GM21529 (cell line): ENCODE results near the gene NDUFS4.
"Not testable (repeated sequence)": the region's sequence is repeated elsewhere in the genome, so short reads cannot be mapped to it uniquely, and the experiment has no call there.

Experiments used
- ATAC-seq: cut with Tn5 transposase; IDR thresholded peaks from one replicate; pipeline ENCODE4 v1.9.1; 2021; ENCODE audit not compliant: unreplicated experiment

Gene NDUFS4

DNA sequence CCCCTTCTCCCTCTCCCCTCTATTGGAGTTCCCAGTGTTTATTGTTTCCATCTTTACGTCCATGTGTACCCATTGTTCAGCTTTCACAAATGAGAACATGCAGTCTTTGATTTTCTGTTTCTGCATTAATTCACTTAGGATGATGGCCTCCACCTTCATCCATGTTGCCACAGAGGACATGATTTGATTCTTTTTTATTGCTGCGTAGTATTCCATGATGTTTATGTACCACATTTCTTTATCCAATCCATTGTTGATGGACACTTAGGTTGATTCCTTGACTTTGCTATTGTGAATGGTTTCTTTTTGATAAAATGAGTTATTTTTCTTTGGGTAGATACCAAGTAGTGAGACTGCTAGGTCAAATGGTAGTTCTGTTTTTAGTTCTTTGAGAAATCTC is 88.9 kb downstream of the NDUFS4 start:
- ATAC-seq = no peak

DNA sequence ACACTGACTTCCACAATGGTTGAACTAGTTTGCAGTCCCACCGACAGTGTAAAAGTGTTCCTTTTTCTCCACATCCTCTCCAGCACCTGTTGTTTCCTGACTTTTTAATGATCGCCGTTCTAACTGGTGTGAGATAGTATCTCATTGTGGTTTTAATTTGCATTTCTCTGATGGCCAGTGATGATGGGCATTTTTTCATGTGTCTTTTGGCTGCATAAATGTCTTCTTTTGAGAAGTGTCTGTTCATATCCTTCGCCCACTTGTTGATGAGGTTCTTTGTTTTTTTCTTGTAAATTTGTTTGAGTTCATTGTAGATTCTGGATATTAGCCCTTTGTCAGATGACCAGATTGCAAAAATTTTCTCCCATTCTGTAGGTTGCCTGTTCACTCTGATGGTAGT is 100.1 kb downstream of the NDUFS4 start:
- not testable (repeated sequence) for ATAC-seq

DNA sequence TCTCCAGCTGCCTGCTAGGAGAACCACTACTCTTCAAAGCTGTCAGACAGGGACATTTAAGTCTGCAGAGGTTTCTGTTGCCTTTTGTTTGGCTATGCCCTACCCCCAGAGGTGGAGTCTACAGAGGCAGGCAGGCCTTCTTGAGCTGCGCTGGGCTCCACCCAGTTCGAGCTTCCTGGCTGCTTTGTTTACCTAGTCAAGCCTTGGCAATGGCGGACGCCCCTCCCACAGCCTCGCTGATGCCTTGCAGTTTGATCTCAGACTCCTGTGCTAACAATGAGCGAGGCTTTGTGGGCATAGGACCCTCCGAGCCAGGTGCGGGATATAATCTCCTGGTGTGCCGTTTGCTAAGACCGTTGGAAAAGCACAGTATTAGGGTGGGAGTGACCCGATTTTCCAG is 104.9 kb downstream of the NDUFS4 start:
- ATAC-seq = not testable (repeated sequence)

DNA sequence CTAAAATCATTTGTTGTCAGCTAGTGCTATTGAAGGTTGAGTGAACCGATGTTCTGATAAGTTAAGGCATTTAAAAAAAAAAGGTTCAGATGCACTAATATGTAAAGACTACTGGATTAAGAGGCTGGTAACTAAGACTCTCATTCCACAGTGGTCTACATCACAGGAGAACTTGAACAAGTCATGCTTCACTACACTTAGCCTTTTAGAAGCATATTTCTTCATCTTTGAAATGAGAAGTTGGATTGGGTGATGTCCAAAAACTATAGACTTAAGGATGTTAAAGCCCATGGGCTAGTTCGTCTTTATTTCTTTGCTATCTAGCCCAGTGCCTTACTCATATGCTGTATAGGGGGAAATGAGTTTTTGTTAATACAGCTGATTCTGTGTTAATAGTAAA is 107.2 kb downstream of the NDUFS4 start:
- no peak for ATAC-seq

DNA sequence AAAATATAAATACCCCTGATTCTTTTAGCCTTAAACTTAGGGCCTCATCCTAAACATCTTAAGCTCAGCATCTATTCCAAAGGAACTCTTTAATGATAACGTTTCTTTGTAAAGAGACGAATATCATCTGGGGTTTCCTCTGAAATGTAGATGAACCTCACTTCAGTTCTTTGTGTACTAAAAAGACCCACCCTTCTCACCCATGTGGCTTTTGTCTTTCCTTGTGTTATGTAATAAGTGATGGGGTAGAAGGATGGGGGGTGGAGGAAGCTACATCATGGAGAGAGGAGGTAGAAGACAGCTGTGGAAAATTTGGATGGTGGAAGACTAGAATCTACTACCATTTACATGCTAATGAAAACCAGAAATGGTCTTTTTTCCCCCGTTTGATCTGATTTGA is 111.0 kb downstream of the NDUFS4 start:
- ATAC-seq = no peak

DNA sequence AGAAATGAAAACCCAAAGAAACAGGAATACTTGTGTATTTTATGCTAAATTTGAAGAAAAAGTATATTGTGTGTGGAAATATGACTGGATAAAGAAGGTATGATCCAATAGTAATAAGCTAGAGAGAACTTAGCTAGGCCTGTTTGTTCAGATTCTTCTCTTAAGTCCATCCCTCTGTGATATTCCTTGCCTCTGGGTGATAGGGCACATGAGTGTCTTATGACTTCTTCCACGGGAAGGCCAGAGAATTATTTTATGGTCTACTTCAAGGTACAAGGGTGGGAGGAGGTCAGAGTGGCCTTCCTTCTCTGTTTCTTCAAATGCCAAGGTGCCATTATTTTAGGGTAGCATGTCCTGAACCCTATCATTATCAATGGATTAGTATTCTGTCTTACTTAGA is 113.7 kb downstream of the NDUFS4 start:
- ATAC-seq = no peak

DNA sequence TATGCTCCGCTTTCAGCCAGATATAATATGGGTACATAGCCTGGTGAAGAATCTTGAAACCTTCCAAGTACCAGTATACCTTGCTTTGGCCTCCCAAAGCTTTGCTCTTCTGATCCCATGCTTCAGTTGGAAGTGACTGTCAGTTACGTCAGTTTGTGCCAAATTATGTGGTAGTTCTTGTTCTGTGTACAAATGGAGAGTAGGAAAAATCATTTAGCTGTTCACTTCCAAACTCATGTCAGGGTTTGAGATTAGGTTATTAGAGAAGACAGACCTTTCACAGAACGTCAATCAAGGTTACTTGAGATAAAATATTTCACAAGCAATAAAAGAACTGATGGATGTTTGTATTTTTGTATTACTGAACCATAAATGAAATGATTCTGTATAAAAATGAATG is 117.2 kb downstream of the NDUFS4 start:
- no peak for ATAC-seq

DNA sequence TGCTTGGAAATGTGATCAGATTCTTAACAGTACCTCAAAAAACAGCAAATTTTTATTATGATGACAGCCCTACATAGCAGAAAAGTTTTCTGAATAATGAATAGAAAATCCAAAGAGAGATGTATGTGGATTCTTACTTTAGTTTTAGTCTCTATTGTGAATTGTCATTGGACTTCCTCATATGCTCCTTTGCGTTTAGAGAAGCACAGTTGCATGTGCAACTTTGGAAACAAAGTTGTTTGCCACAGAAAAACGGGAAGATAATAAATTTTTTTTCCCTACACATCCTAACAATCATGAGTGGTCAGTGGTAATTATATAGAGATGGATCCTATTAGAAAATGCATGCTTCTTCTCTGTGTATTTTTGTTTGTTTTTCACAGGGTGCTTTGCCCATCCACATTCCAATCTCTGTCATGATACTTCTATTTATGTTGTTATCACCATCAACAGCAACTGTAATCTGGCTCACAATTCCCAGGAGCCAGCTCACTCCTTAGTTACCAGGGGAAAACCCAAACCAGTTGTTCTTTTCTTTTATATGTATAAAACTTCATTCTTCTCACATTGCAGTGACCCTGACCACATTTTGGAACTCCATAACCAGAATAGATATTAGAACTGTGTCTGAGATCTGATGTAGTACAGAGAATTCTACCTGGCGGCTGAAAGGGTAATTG is 118.7 kb downstream of the NDUFS4 start:
- ATAC-seq = no peak

DNA sequence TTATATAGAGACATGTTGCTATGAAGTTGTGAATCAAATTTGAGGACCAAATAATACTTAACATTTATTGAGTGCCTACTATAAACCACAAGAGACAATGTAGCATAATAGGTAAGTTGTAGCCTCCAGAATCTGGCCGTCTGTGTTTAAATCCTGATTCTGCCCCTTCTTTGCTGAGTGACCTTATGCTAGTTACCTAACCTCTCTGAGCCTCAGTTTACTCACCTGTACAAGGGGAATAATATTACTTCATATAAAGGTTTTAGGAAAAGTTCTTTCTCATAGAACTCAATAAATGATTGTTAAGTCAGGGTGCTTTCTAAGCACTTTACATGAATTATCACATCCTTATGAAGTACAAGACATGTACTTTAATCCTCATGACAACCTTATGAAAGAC is 120.6 kb downstream of the NDUFS4 start:
- no peak for ATAC-seq

DNA sequence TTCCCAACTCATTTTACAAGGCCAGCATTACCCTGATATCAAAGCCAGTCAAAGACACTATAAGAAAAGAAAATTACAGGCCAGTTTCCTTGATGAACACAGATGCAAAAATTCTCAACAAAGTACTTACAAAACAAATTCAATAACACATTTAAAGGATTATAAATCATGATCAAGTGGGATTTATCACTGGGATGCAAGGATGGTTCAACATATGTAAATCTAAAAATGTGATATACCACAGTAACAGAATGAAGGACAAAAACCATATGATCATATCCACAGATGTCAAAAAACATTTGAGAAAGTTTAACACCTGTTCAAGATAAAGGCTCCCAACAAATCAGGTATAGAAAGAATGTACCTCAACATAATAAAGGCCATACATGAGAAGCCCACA is 130.6 kb downstream of the NDUFS4 start:
- no peak for ATAC-seq

DNA sequence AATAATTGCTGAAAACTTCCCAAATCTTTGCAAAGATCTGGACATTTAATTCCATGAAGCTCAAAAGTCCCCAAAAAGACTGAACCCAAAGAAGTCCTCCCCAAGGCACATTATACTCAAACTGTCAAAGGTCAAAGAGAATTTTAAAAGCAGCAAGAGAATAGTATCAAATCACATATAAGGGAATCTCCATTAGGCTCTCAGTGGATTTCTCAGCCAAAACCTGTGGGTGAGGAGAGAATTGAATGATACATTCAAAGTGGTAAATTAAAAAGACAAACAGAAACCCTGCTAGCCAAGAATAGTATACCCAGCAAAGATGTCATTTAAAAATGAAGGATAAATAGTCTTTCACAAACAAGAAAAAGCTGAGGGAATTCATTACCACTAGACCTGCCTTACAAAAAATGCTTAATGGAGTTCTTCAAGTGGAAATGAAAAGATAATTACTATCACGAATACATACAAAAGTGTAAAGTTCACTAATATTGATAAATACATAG is 134.1 kb downstream of the NDUFS4 start:
- ATAC-seq = no peak

DNA sequence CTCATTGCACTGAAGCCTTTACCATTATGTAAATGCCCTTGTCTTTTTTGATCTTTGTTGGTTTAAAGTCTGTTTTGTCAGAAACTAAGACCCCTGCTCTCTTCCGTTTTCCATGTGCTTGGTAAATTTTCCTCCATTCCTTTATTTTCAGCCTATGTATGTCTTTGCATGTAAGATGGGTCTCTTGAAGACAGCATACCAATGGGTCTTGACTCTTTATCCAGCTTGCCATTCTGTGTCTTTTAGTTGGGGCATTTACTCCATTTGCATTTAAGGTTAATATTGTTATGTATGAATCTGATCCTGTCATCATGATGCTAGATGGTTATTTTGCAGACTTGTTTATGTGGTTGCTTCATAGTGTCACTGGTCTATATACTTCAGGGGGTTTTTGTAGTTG is 150.0 kb downstream of the NDUFS4 start:
- ATAC-seq = not testable (repeated sequence)

DNA sequence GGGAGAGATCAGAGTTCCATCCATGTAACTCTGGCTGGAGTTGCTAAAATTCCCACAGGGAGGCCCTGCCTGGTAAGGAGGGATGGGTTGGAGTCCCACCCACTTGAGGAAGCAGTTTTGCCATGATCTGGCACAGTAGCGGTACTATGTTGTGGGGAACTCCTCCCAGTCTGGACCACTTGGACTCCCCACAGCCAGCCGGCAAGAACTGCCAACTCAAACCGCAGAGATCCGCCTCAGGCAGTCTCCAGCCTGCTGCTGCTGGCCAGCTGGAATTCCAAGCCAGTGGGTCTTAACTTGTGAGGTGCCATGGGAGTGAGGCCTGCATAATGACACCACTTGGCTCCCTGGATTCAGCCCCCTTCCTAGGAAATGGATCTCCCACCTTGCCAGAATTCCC is 151.9 kb downstream of the NDUFS4 start:
- ATAC-seq = no peak

DNA sequence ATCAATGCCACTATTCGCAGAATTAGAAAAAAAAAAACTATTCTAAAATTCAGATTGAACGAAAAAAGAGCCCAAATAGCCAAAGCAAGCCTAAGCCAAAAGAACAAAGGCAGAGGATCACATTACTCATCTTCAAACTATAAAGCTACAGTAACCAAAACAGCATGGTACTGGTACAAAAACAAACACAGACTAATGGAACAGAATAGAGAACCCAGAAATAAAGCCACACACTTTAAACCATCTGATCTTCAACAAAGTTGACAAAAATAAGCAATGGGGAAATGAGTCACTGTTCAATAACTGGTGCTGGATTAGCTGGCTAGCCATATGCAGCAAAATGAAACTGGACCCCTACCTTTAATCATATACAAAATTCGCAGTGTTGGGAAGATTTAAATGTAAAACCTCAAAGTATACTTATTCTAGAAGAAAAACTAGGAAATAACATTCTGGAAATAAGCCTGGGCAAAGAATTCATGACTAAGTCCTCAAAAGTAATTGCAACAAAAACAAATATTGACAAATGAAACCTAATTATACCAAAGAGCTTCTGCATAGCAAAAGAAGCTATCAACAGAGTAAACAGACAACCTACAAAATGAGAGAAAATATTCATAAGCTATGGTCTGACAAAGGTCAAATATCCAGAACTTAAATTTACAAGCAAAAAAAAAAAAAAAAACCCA is 153.7 kb downstream of the NDUFS4 start:
- ATAC-seq = no peak

DNA sequence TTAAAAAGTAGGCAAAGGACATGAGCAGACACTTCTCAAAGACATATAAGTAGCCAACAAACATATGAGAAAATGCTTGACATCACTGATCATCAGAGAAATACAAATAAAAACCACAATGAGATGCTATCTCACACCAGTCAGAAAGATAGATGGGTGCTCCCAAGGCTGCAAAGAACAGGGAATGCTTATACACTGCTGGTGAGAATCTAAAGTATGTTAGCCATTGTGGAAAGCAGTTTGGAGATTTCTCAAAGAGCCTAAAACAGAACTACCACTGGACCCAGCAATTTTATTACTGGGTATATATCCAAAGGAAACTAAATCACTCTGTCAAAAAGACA is 154.2 kb downstream of the NDUFS4 start:
- no peak for ATAC-seq

DNA sequence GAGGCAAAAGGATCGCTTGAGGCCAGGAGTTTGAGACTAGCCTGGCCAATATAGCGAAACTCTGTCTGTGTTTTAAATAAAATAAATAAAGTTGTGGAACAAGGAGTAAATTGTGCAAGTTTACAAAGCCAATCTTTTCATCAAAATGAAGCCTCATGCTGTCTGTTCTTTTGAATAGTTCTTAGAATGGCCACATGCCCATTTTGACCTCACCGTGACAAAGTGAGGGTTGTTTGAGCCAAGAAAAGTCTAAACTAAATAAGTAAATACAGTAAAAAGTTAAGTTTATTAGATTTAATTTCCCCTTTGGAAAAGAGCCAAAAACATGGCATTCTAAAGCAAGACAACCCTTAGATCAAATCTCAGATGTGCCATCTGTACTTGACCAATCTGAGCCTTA is 165.7 kb downstream of the NDUFS4 start:
- ATAC-seq = no peak

DNA sequence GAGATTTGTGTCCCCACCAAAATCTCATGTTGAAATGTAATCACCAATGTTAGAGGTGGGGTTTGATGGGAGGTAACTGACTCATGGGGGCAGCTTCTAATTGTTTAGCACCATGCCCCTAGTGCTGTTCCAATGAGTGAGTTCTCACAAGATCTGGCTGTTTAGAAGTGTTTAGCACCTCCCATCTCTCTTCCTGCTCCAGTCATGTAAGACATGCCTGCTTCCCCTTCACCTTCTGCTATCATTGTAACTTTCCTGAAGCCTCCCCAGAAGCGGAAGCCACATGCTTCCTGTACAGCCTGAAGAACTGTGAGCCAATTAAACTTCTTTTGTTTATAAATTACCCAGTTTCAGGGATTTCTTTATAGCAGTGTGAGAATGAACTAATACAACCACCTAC is 170.5 kb downstream of the NDUFS4 start:
- no peak for ATAC-seq
